DOHH2 (cell line): ENCODE measurements around the gene PTPRQ.

Experiments
- EZH2phosphoT487 ChIP-seq: fragments of 200-600 bp; sonication (generic); IDR thresholded peaks from 2 replicates; pipeline ENCODE4 v1.6.1; 2017; ENCODE audit warnings: borderline replicate concordance, mild to moderate bottlenecking, antibody characterized with exemption, low read length, moderate library complexity, mixed read lengths
- TF ChIP-seq, protein P1 (sequence below): fragments of 200-600 bp; sonication (generic); IDR thresholded peaks from one replicate; pipeline ENCODE4 v1.5.1; 2014; ENCODE audit warnings: antibody characterized with exemption, mild to moderate bottlenecking, low read depth, low read length; ENCODE audit not compliant: poor library complexity, severe bottlenecking

GRCh38 chr12:80485222-80485987 lies 41.4 kb downstream of the PTPRQ start:
- TF ChIP-seq, protein P1, sequence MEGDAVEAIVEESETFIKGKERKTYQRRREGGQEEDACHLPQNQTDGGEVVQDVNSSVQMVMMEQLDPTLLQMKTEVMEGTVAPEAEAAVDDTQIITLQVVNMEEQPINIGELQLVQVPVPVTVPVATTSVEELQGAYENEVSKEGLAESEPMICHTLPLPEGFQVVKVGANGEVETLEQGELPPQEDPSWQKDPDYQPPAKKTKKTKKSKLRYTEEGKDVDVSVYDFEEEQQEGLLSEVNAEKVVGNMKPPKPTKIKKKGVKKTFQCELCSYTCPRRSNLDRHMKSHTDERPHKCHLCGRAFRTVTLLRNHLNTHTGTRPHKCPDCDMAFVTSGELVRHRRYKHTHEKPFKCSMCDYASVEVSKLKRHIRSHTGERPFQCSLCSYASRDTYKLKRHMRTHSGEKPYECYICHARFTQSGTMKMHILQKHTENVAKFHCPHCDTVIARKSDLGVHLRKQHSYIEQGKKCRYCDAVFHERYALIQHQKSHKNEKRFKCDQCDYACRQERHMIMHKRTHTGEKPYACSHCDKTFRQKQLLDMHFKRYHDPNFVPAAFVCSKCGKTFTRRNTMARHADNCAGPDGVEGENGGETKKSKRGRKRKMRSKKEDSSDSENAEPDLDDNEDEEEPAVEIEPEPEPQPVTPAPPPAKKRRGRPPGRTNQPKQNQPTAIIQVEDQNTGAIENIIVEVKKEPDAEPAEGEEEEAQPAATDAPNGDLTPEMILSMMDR = no peak
- TF ChIP-seq EZH2phosphoT487 = no peak
